GM19193 (cell line): Measurements from ENCODE around the gene ZC3H7A.

ENCODE experiments used
- POLR2A ChIP-seq: IDR thresholded peaks from 4 replicates; pipeline ENCODE4 v1.6.1; 2011; ENCODE audit not compliant: insufficient read depth, insufficient read length; ENCODE audit errors: extremely low read depth

Gene ZC3H7A

GRCh38 chr16:11729787-11730186 is 67.3 kb downstream of the ZC3H7A start:
- TF ChIP-seq POLR2A = no peak

GRCh38 chr16:11727796-11728543 is 69.1 kb downstream of the ZC3H7A start:
- TF ChIP-seq POLR2A = no peak

GRCh38 chr16:11726008-11726407 is 71.0 kb downstream of the ZC3H7A start:
- no peak for TF ChIP-seq POLR2A

- no peak for TF ChIP-seq POLR2A
These were observed 71.6 kb downstream of the ZC3H7A start for GRCh38 chr16:11725457-11725856.

- TF ChIP-seq POLR2A = no peak
These were observed 74.6 kb downstream of the ZC3H7A start for GRCh38 chr16:11722468-11722808.

GRCh38 chr16:11721781-11722467 is 75.1 kb downstream of the ZC3H7A start:
- TF ChIP-seq POLR2A = no peak

GRCh38 chr16:11719762-11720161 is 77.3 kb downstream of the ZC3H7A start:
- TF ChIP-seq POLR2A = no peak

GRCh38 chr16:11719171-11719570 is 77.9 kb downstream of the ZC3H7A start:
- no peak for TF ChIP-seq POLR2A

- TF ChIP-seq POLR2A = no peak
These were observed 79.2 kb downstream of the ZC3H7A start for GRCh38 chr16:11717811-11718210.

GRCh38 chr16:11716336-11716735 is 80.7 kb downstream of the ZC3H7A start:
- no peak for TF ChIP-seq POLR2A

- no peak for TF ChIP-seq POLR2A
These were observed 81.7 kb downstream of the ZC3H7A start for GRCh38 chr16:11715246-11715947.

- TF ChIP-seq POLR2A = no peak
These were observed 84.9 kb downstream of the ZC3H7A start for GRCh38 chr16:11712122-11712521.

- no peak for TF ChIP-seq POLR2A
These were observed 85.4 kb downstream of the ZC3H7A start for GRCh38 chr16:11711662-11712061.

- no peak for TF ChIP-seq POLR2A
These were observed 88.6 kb downstream of the ZC3H7A start for GRCh38 chr16:11708421-11708820.

- TF ChIP-seq POLR2A = no peak
These were observed 89.3 kb downstream of the ZC3H7A start for GRCh38 chr16:11707679-11708197.
